Activated B cell treated with CpG ODN at 0.5 μM for 24 hours (primary cell): ENCODE results near the gene TUBGCP3. TPM values are rescaled to one million over a fixed set of nuclear protein-coding genes. Genes with fewer than 3 reads are reported as not detected.
"Not testable (repeated sequence)": the region's sequence is repeated elsewhere in the genome, so short reads cannot be mapped to it uniquely, and the experiment has no call there.

ENCODE experiments used
- ATAC-seq: fragments of 200-7000 bp; cut with Tn5 transposase; one replicate; pipeline ENCODE4 v1.10.0; 2021; ENCODE audit warnings: low read depth, mild to moderate bottlenecking, moderate library complexity
- CTCF ChIA-PET: fragments of 350-600 bp; sonication (Branson Sonifier 250); formaldehyde crosslinking; loops from one replicate; lab custom pipeline; 2021; ENCODE audit warnings: antibody characterized with exemption; lab: Charles Lee
- POLR2A ChIA-PET: fragments of 350-600 bp; sonication (Branson Sonifier 250); formaldehyde crosslinking; loops from one replicate; lab custom pipeline; 2021; ENCODE audit warnings: antibody characterized with exemption; lab: Charles Lee
- DNase-seq: peaks from one replicate; pipeline ENCODE4 v3.0.0; 2022
- H3K27ac Mint-ChIP-seq: one replicate; pipeline ENCODE4 v1.8.0; 2020; ENCODE audit warnings: mixed read lengths
- H3K27me3 Mint-ChIP-seq: one replicate; pipeline ENCODE4 v1.8.0; 2021; ENCODE audit warnings: mixed read lengths
- H3K36me3 Mint-ChIP-seq: one replicate; pipeline ENCODE4 v1.8.0; 2021; ENCODE audit warnings: low read depth, mixed read lengths
- H3K4me1 Mint-ChIP-seq: one replicate; pipeline ENCODE4 v1.8.0; 2021; ENCODE audit warnings: mixed read lengths
- H3K4me3 Mint-ChIP-seq: one replicate; pipeline ENCODE4 v1.8.0; 2020; ENCODE audit warnings: mild to moderate bottlenecking, mixed read lengths
- H3K9me3 Mint-ChIP-seq: one replicate; pipeline ENCODE4 v1.8.0; 2020; ENCODE audit warnings: mixed read lengths
- intact Hi-C: fragments of 100-400 bp; cut with micrococcal nuclease; formaldehyde crosslinking; loops from one replicate; pipeline ENCODE4 v1.15.1; 2024
- total RNA-seq: library from RNA; stranded (reverse); gene quantifications from 2 replicates; pipeline ENCODE4 v1.2.3, GENCODE V29; 2022
- TF ChIP-seq, protein P1 (sequence below): fragments of 200-600 bp; IDR thresholded peaks from one replicate; pipeline ENCODE4 v1.8.0; 2022; ENCODE audit warnings: antibody characterized with exemption, mild to moderate bottlenecking

TUBGCP3 gene
- total RNA-seq, 1 donor from 2014 or later, result 57.4 TPM

- intact Hi-C loops, result no loop called here
- no peak for DNase-seq
- ATAC-seq, result no peak
- no peaks in the 10 kb centered on the region for H3K4me1 Mint-ChIP-seq
- no peaks in the 10 kb centered on the region for H3K9me3 Mint-ChIP-seq
- ChIA-PET CTCF (interaction anchor here (1.2 kb wide), 1 partner anchor 240 kb away, joined by 5 read pairs; no protein-coding TSS in a partner anchor), POLR2A (no interaction called here)
- no peaks in the 10 kb centered on the region for H3K36me3 Mint-ChIP-seq
- H3K4me3 Mint-ChIP-seq, result no peak overlapping the region
- H3K27me3 Mint-ChIP-seq, result peaks cover 22% of the 10 kb centered on the region
- no peak overlapping the region for H3K27ac Mint-ChIP-seq
- TF ChIP-seq, protein P1, sequence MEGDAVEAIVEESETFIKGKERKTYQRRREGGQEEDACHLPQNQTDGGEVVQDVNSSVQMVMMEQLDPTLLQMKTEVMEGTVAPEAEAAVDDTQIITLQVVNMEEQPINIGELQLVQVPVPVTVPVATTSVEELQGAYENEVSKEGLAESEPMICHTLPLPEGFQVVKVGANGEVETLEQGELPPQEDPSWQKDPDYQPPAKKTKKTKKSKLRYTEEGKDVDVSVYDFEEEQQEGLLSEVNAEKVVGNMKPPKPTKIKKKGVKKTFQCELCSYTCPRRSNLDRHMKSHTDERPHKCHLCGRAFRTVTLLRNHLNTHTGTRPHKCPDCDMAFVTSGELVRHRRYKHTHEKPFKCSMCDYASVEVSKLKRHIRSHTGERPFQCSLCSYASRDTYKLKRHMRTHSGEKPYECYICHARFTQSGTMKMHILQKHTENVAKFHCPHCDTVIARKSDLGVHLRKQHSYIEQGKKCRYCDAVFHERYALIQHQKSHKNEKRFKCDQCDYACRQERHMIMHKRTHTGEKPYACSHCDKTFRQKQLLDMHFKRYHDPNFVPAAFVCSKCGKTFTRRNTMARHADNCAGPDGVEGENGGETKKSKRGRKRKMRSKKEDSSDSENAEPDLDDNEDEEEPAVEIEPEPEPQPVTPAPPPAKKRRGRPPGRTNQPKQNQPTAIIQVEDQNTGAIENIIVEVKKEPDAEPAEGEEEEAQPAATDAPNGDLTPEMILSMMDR, result no peak
Measured at GRCh38 chr13:112634102-112634501, 46.1 kb upstream of the TUBGCP3 start.

- H3K9me3 Mint-ChIP-seq, H3K4me3 Mint-ChIP-seq, DNase-seq, H3K27ac Mint-ChIP-seq, intact Hi-C loops, CTCF ChIA-PET, POLR2A ChIA-PET, H3K36me3 Mint-ChIP-seq, H3K27me3 Mint-ChIP-seq, ATAC-seq: not testable (repeated sequence)
- H3K4me1 Mint-ChIP-seq, result peaks cover 12% of the 10 kb centered on the region
Measured at GRCh38 chr13:112630226-112630625, 42.3 kb upstream of the TUBGCP3 start.

DNA sequence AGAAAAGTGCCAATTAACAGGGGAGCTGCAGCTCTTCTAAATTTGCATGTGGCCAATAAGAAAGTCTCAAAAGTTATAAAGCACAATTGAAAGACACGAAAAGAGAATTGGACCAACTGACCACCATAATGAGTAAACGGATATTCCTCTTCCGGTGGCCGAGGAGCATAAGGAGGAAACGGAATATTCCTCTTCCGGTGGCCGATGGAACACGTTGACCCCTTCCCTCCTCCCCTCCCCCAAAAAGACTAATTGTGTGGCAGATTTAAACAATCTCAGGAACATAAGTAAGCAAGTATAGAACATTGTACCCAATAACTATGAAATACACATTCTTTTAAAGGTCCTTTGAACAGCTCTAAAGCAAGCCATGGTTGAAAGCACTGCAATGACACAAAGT is 41.2 kb upstream of the TUBGCP3 start:
- Mint-ChIP-seq H3K27ac (no peak overlapping the region), H3K36me3 (no peaks in the 10 kb centered on the region), H3K4me1 (peaks cover 12% of the 10 kb centered on the region), H3K27me3 (peaks cover 6% of the 10 kb centered on the region), H3K9me3 (no peaks in the 10 kb centered on the region), H3K4me3 (no peak overlapping the region)
- TF ChIP-seq, protein P1, result no peak
- no peak for DNase-seq
- CTCF ChIA-PET, result interaction anchor here (0.7 kb wide), 1 partner anchor 144 kb away, joined by 3 read pairs; no protein-coding TSS in a partner anchor
- POLR2A ChIA-PET, result interaction anchor here (0.6 kb wide), 1 partner anchor 40 kb away, joined by 3 read pairs; no protein-coding TSS in a partner anchor
- no peak for ATAC-seq
- intact Hi-C loops, result no loop called here

DNA sequence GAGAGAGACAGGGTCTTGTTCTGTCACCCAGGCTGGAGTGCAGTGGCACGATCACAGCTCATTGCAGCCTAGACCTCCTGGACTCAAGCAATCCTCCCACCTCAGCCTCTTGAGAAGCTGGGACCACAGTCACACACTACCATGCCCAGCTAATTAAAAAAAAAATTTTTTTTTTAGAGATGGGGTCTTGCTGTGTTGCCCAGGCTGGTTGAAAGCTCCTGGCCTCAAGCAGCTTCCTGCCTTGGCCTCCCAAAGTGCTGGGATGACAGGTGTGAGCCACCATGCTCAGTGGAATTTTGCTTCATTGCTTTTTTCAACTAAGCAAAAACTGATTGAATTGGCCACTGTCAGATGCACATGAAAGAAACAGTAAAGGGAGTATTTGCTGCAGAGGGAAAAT is 39.7 kb upstream of the TUBGCP3 start:
- POLR2A ChIA-PET, H3K27ac Mint-ChIP-seq, H3K4me3 Mint-ChIP-seq, H3K9me3 Mint-ChIP-seq, H3K27me3 Mint-ChIP-seq, CTCF ChIA-PET, ATAC-seq, intact Hi-C loops, H3K36me3 Mint-ChIP-seq, DNase-seq: not testable (repeated sequence)
- peaks cover 12% of the 10 kb centered on the region for H3K4me1 Mint-ChIP-seq

DNA sequence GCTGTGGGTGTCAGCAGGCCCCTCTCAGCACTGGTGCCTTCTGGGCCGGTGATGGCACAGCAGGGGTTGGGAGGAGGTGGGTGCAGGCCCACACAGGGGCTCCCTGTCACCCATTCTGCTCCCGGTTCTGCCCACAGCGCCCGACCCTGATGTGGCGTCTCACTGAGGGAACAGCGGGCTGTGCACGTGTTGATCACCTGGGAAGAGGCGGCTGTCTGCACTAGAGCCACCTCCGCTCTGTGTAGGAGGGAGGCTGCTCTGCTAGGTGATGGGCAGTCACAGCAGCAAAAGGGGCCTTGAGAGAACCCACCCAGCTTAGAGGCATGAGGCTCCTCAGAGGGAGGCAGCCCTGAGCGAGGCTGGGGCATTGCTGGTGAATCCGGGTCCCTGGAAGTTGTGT is 39.2 kb upstream of the TUBGCP3 start:
- Mint-ChIP-seq H3K27me3 (peaks cover 9% of the 10 kb centered on the region), H3K27ac (no peak overlapping the region), H3K9me3 (no peaks in the 10 kb centered on the region), H3K36me3 (no peaks in the 10 kb centered on the region), H3K4me1 (peaks cover 12% of the 10 kb centered on the region), H3K4me3 (no peak overlapping the region)
- ChIA-PET CTCF (no interaction called here), POLR2A (no interaction called here)
- DNase-seq (no peak), ATAC-seq (no peak)
- TF ChIP-seq, protein P1, result no peak
- intact Hi-C loops, result no loop called here

GRCh38 chr13:112626761-112627160 is 38.8 kb upstream of the TUBGCP3 start:
- Mint-ChIP-seq H3K36me3 (no peaks in the 10 kb centered on the region), H3K27ac (no peak overlapping the region), H3K4me1 (peaks cover 12% of the 10 kb centered on the region), H3K9me3 (no peaks in the 10 kb centered on the region), H3K27me3 (peaks cover 9% of the 10 kb centered on the region), H3K4me3 (no peak overlapping the region)
- DNase-seq (no peak), ATAC-seq (no peak)
- POLR2A ChIA-PET, result no interaction called here
- intact Hi-C loops, result no loop called here
- TF ChIP-seq, protein P1, result no peak
- CTCF ChIA-PET, result no interaction called here
